K562 (cell line): ENCODE measurements around the gene GRIP1. TPM values are rescaled to one million over a fixed set of nuclear protein-coding genes. Genes with fewer than 3 reads are reported as not detected.

Experiments
- ATAC-seq: fragments of 200-7000 bp; cut with Tn5 transposase; 3 replicates; pipeline ENCODE4 v1.9.1; 2020; ENCODE audit warnings: moderate library complexity
- BruUV-seq: library from RNA; stranded (reverse); fragments of 400-500 nt; replicated peaks from 2 replicates; lab custom pipeline; 2021; lab: Mats Ljungman, UMichigan
- CTCF ChIA-PET: fragments of 300-600 bp; formaldehyde crosslinking; extraction: SDS; loops from one replicate; lab custom pipeline; 2021; ENCODE audit warnings: low intra/inter-chr PET ratio; lab: Yijun Ruan, JAX
- POLR2A ChIA-PET: fragments of 300-600, 350-650 bp; sonication (Branson Sonifier 250); formaldehyde crosslinking; extraction: SDS; loops from one replicate; lab custom pipeline; 2021; ENCODE audit warnings: antibody characterized with exemption, inconsistent platforms; lab: Yijun Ruan, JAX
- DNase-seq, 4 experiments: peaks; one replicate each; pipeline versions ENCODE4 v3.0.0 to v3.0.0-alpha.2; 2011 to 2018; ENCODE audit warnings: low spot score in 3 of 4, mixed read lengths in 3 of 4; ENCODE audit errors: extremely low read depth in 1 of 4
- FAIRE-seq: peaks from 2 replicates; lab custom pipeline; 2011; peaks lifted over from hg19 to GRCh38; lab: Jason Lieb, UNC
- H2AFZ ChIP-seq: 2 replicates; pipeline ENCODE4 v1.6.0; 2011; ENCODE audit warnings: low read depth, low read length, control low read depth, inconsistent platforms
- H3K27ac ChIP-seq: fragments of 200-600 bp; 3 replicates; pipeline ENCODE4 v1.8.0; 2011; ENCODE audit warnings: low read depth, mild to moderate bottlenecking, control low read depth, inconsistent platforms, low read length, moderate library complexity, mixed read lengths; ENCODE audit errors: extremely low read depth
- H3K27me3 ChIP-seq, 2 experiments: fragments of 300-600 bp in 1 of 2; 2 replicates in 1 of 2; 3 replicates in 1 of 2; pipeline versions ENCODE4 v1.6.0 to v1.8.0; 2011; ENCODE audit warnings: inconsistent platforms in 2 of 2, low read length in 2 of 2, mild to moderate bottlenecking in 1 of 2, mixed read lengths in 1 of 2, moderate library complexity in 1 of 2; ENCODE audit not compliant: control insufficient read depth in 2 of 2, insufficient read depth in 2 of 2
- H3K36me3 ChIP-seq: fragments of 300-600 bp; 3 replicates; pipeline ENCODE4 v1.8.0; 2011; ENCODE audit warnings: mild to moderate bottlenecking, low read length, inconsistent platforms; ENCODE audit not compliant: control insufficient read depth, insufficient read depth
- H3K4me1 ChIP-seq, 2 experiments: fragments of 200-600 bp in 1 of 2; replicated peaks in 1 of 2; 2 replicates in 1 of 2; 3 replicates in 1 of 2; pipeline versions ENCODE4 v1.5.1 to v1.8.0; 2011; ENCODE audit warnings: inconsistent platforms in 2 of 2, low read length in 2 of 2, mild to moderate bottlenecking in 1 of 2, mixed read lengths in 1 of 2, moderate library complexity in 1 of 2; ENCODE audit not compliant: control insufficient read depth in 2 of 2, insufficient read depth in 2 of 2
- H3K4me2 ChIP-seq: 2 replicates; pipeline ENCODE4 v1.6.1; 2011; ENCODE audit warnings: low read length, control low read depth, inconsistent platforms, mixed read lengths; ENCODE audit not compliant: insufficient read depth
- H3K4me3 ChIP-seq: fragments of 200-600 bp; sonication (generic), shearing (Covaris generic); 2 replicates; pipeline ENCODE4 v1.5.1; 2016; ENCODE audit warnings: control low read depth, inconsistent platforms
- H3K79me2 ChIP-seq: fragments of 200-600 bp; 3 replicates; pipeline ENCODE4 v1.8.0; 2011; ENCODE audit warnings: low read length, inconsistent platforms; ENCODE audit not compliant: control insufficient read depth, insufficient read depth
- H3K9ac ChIP-seq, 2 experiments: 2 replicates each; pipeline versions ENCODE4 v1.6.0 to v1.6.1; 2011; ENCODE audit warnings: low read depth in 2 of 2, low read length in 2 of 2, control low read depth in 1 of 2, inconsistent platforms in 1 of 2, mild to moderate bottlenecking in 1 of 2, mixed read lengths in 1 of 2; ENCODE audit not compliant: insufficient read depth in 1 of 2
- H3K9me1 ChIP-seq: one replicate; pipeline ENCODE4 v1.6.0; 2011; ENCODE audit warnings: inconsistent platforms, mild to moderate bottlenecking, low read length, moderate library complexity; ENCODE audit not compliant: control insufficient read depth, insufficient read depth
- H3K9me3 ChIP-seq: replicated peaks from 2 replicates; pipeline ENCODE4 v1.5.1; 2011; ENCODE audit warnings: low read depth, low read length, inconsistent platforms; ENCODE audit not compliant: control insufficient read depth, insufficient read depth
- H4K20me1 ChIP-seq: replicated peaks from 2 replicates; pipeline ENCODE4 v1.6.1; 2011; ENCODE audit warnings: low read length, inconsistent platforms, mixed read lengths; ENCODE audit not compliant: control insufficient read depth, insufficient read depth
- CEBPZ ChIP-seq: fragments of 150-350 bp; IDR thresholded peaks from 2 replicates; pipeline ENCODE4 v1.6.1; 2014; ENCODE audit warnings: low read depth, mild to moderate bottlenecking, low read length, borderline replicate concordance
- HES1 ChIP-seq: fragments of 450-650 bp; IDR thresholded peaks from 2 replicates; pipeline ENCODE4 v1.6.1; 2016; ENCODE audit warnings: low read depth, mild to moderate bottlenecking, moderate library complexity
- IRF1 ChIP-seq: sonication (generic); formaldehyde crosslinking; IDR thresholded peaks from 2 replicates; pipeline ENCODE4 v1.8.0; 2022; ENCODE audit warnings: missing genetic modification reagents, mild to moderate bottlenecking, borderline replicate concordance
- KDM1A ChIP-seq, 2 experiments: fragments of 450-650 bp; IDR thresholded peaks; 2 replicates each; pipeline ENCODE4 v1.6.1; 2016; ENCODE audit warnings: mild to moderate bottlenecking in 2 of 2
- NFIC ChIP-seq: fragments of 450-650 bp; IDR thresholded peaks from 2 replicates; pipeline ENCODE4 v1.6.1; 2017; ENCODE audit warnings: mild to moderate bottlenecking, inconsistent platforms
- RB1 ChIP-seq: fragments of 450-650 bp; IDR thresholded peaks from 2 replicates; pipeline ENCODE4 v1.6.1; 2017; ENCODE audit warnings: low read depth, mild to moderate bottlenecking
- RBBP5 ChIP-seq: fragments of 200-600 bp; sonication (generic); IDR thresholded peaks from 2 replicates; pipeline ENCODE4 v1.6.1; 2012; ENCODE audit warnings: borderline replicate concordance, mild to moderate bottlenecking, low read length, control low read depth, inconsistent platforms; ENCODE audit not compliant: insufficient read depth, poor library complexity, severe bottlenecking
- SAFB ChIP-seq: fragments of 200-400 bp; formaldehyde crosslinking; IDR thresholded peaks from 2 replicates; pipeline ENCODE4 v1.6.1; 2017; ENCODE audit warnings: low read depth, low read length, borderline replicate concordance
- SIN3A ChIP-seq, 2 experiments: fragments of 150-350 bp in 1 of 2; IDR thresholded peaks; 2 replicates each; pipeline ENCODE4 v1.6.1; 2011 to 2016; ENCODE audit warnings: borderline replicate concordance in 2 of 2, low read depth in 2 of 2, low read length in 2 of 2, mild to moderate bottlenecking in 2 of 2, moderate library complexity in 2 of 2; ENCODE audit not compliant: control insufficient read depth in 1 of 2
- SRSF1 ChIP-seq: fragments of 200-400 bp; formaldehyde crosslinking; IDR thresholded peaks from 2 replicates; pipeline ENCODE4 v1.6.1; 2017; ENCODE audit warnings: mild to moderate bottlenecking, low read depth, low read length, moderate library complexity
- STAT5A ChIP-seq: IDR thresholded peaks from 2 replicates; pipeline ENCODE4 v1.6.1; 2012; ENCODE audit warnings: low read length, inconsistent platforms, borderline replicate concordance
- TSC22D4 ChIP-seq: fragments of 450-650 bp; IDR thresholded peaks from 2 replicates; pipeline ENCODE4 v1.6.1; 2016; ENCODE audit warnings: missing genetic modification characterization, missing biosample characterization, control low read depth
- ZNF165 ChIP-seq: fragments of 250-450 bp; sonication (Bioruptor Pico); IDR thresholded peaks from 2 replicates; pipeline ENCODE4 v1.4.0; 2020; ENCODE audit warnings: borderline replicate concordance
- ZNF324 ChIP-seq: fragments of 250-450 bp; sonication (Bioruptor Pico); IDR thresholded peaks from 2 replicates; pipeline ENCODE4 v1.4.0; 2020; ENCODE audit warnings: mild to moderate bottlenecking
- ZNF551 ChIP-seq: fragments of 250-450 bp; sonication (Bioruptor Pico); IDR thresholded peaks from 2 replicates; pipeline ENCODE4 v1.5.0; 2021; ENCODE audit warnings: mild to moderate bottlenecking, moderate library complexity
- WGBS: fragments of 100-300 bp; shearing (Covaris generic); methylation state at CpG from one replicate; pipeline ENCODE4 v1.1.6; 2016; ENCODE audit warnings: low coverage, mixed read lengths; ENCODE audit not compliant: insufficient coverage; ENCODE audit errors: missing lambda C conversion rate; 5-methylcytosine and 5-hydroxymethylcytosine counted together
- in situ Hi-C: fragments of 300-500 bp; cut with MboI; formaldehyde crosslinking; loops from 4 replicates; pipeline ENCODE4 v1.15.0; 2018; ENCODE audit warnings: inconsistent platforms, mixed read lengths
- intact Hi-C: fragments of 100-400 bp; cut with micrococcal nuclease; formaldehyde crosslinking; loops from 2 replicates; pipeline ENCODE4 v1.14.2; 2022
- polyA plus RNA-seq, 8 experiments: library from polyadenylated mRNA; depleted of rRNA in 4 of 8; stranded (reverse) in 5 of 8; unstranded in 3 of 8; fragments of >200 nt; fragmentation: Nextera tagmentation in 2 of 8; fragmentation: Illumina TruSeq in 1 of 8; extraction: Ambion mirVana in 2 of 8; extraction: Trizol in 1 of 8; gene quantifications; 2 replicates each; pipeline versions ENCODE4 v1.2.1 to v1.2.3, GENCODE V29; 2011 to 2014; ENCODE audit warnings: inconsistent platforms in 1 of 8, missing spikeins in 1 of 8
- total RNA-seq, 7 experiments: library from RNA; depleted of rRNA in 6 of 7; stranded (reverse); fragments of >200 nt in 6 of 7; fragmentation: Illumina TruSeq in 2 of 7; extraction: Trizol in 2 of 7; gene quantifications; 2 replicates each; pipeline versions ENCODE4 v1.2.1 to v1.2.3, GENCODE V29; 2011 to 2021; ENCODE audit warnings: low replicate concordance in 1 of 7

GRIP1 gene
- total and polyA plus RNA-seq, 9 of the 15 experiments (the other 6 are each of a cell fraction or from before 2014, with no cell fraction given), result 0.28 to 1.2 (median 0.45) TPM

- TF ChIP-seq NFIC, result no peak
- TF ChIP-seq TSC22D4 (tag), result no peak
Observed at GRCh38 chr12:66664076-66664475, 14.8 kb downstream of the GRIP1 start (continued).

GRCh38 chr12:66663611-66664010 lies 15.3 kb downstream of the GRIP1 start:
- no peak for FAIRE-seq
- H2AFZ ChIP-seq, result no peak overlapping the region
- ATAC-seq, result no peak
- no peaks in the 10 kb centered on the region for H3K36me3 ChIP-seq
- no peaks in the 10 kb centered on the region for H3K27me3 ChIP-seq
- H3K9ac ChIP-seq, result no peak overlapping the region
- H3K4me1 ChIP-seq, result no peaks in the 10 kb centered on the region
- ChIA-PET POLR2A (no interaction called here), CTCF (no interaction called here)
- no peaks in the 10 kb centered on the region for H4K20me1 ChIP-seq
- DNase-seq, result no peak
- no peaks in the 10 kb centered on the region for H3K9me3 ChIP-seq
- no peak overlapping the region for H3K4me3 ChIP-seq
- TF ChIP-seq SAFB, result no peak
- TF ChIP-seq SRSF1, result no peak
- no peak for TF ChIP-seq CEBPZ
- no peak for TF ChIP-seq ZNF551
- TF ChIP-seq IRF1 (CRISPR knock-in tag), result no peak
- TF ChIP-seq ZNF324 (CRISPR knock-in tag), result no peak
- TF ChIP-seq STAT5A, result no peak
- no peak for TF ChIP-seq ZNF165
- TF ChIP-seq SIN3A (IDR thresholded peaks at IDR 0.05; ENCODE audit: borderline replicate concordance in 2 of 2, control insufficient read depth in 1 of 2, low read depth in 2 of 2, low read length in 2 of 2), result no peak
- TF ChIP-seq RBBP5, result no peak
- no peak for TF ChIP-seq KDM1A (IDR thresholded peaks at IDR 0.05)
- TF ChIP-seq RB1, result no peak
- no peak for TF ChIP-seq HES1
- no peak overlapping the region for H3K27ac ChIP-seq
- BruUV-seq, result no TSS peak
- WGBS, result 1% methylated on average over 5 of the region's 5 CpGs
- intact Hi-C loops (no loop called here), in situ Hi-C loops (no loop called here)
- H3K4me2 ChIP-seq, result no peak overlapping the region
- no peaks in the 10 kb centered on the region for H3K9me1 ChIP-seq
- H3K79me2 ChIP-seq, result no peaks in the 10 kb centered on the region
